ENCODE data around the gene POMGNT1.
"Not testable (repeated sequence)": the region's sequence is repeated elsewhere in the genome, so short reads cannot be mapped to it uniquely, and the experiment has no call there.

POMGNT1 gene

GRCh38 chr1:46197964-46198811, at the start of gene POMGNT1:
Gene POMGNT1 (minus strand): TSS chr1:46198434. CDS start chr1:46197821, 613 bp downstream.
- DNase-seq: peak; percentile 72

GRCh38 chr1:46247436-46248121, 49.3 kb upstream of the POMGNT1 start, which contains the start of gene RAD54L:
Gene RAD54L (plus strand): TSS chr1:46247763. CDS start chr1:46248406, 643 bp downstream.
- DNase-seq: peak; percentile 100

GRCh38 chr1:46246548-46247435, 48.6 kb upstream of the POMGNT1 start:
- DNase-seq: peak; percentile 91

GRCh38 chr1:46246136-46246535, 47.9 kb upstream of the POMGNT1 start:
- not testable (repeated sequence) for DNase-seq

- peak; percentile 48 for DNase-seq
Observed at GRCh38 chr1:46244656-46245371, 46.6 kb upstream of the POMGNT1 start.

GRCh38 chr1:46243831-46244230, 45.6 kb upstream of the POMGNT1 start:
- DNase-seq: not testable (repeated sequence)

GRCh38 chr1:46242918-46243317, 44.7 kb upstream of the POMGNT1 start:
- peak; percentile 60 for DNase-seq

GRCh38 chr1:46241733-46242132, 43.5 kb upstream of the POMGNT1 start:
- not testable (repeated sequence) for DNase-seq

- not testable (repeated sequence) for DNase-seq
Observed at GRCh38 chr1:46238865-46239264, 40.6 kb upstream of the POMGNT1 start.

- DNase-seq: no peak
Observed at GRCh38 chr1:46236882-46237281, 38.6 kb upstream of the POMGNT1 start.

GRCh38 chr1:46231231-46231630, 33.0 kb upstream of the POMGNT1 start:
- DNase-seq: not testable (repeated sequence)

GRCh38 chr1:46224966-46225365, 26.7 kb upstream of the POMGNT1 start:
- no peak for DNase-seq

GRCh38 chr1:46223472-46223943, 25.3 kb upstream of the POMGNT1 start:
- peak; percentile 92 for DNase-seq

GRCh38 chr1:46223055-46223454, 24.8 kb upstream of the POMGNT1 start:
- DNase-seq: not testable (repeated sequence)

GRCh38 chr1:46221749-46222148, 23.5 kb upstream of the POMGNT1 start:
- DNase-seq: no peak

GRCh38 chr1:46220808-46221207, 22.6 kb upstream of the POMGNT1 start:
- peak; percentile 29 for DNase-seq

- DNase-seq: peak; percentile 70
Observed at GRCh38 chr1:46219551-46220520, 21.6 kb upstream of the POMGNT1 start.

GRCh38 chr1:46218443-46218842, 20.2 kb upstream of the POMGNT1 start:
- no peak for DNase-seq

- DNase-seq: no peak
Observed at GRCh38 chr1:46215504-46215903, 17.3 kb upstream of the POMGNT1 start.

GRCh38 chr1:46211051-46211450, 12.8 kb upstream of the POMGNT1 start:
- peak; percentile 50 for DNase-seq

GRCh38 chr1:46210561-46210960, 12.3 kb upstream of the POMGNT1 start:
- no peak for DNase-seq
